H1 (cell line): Measurements from ENCODE around the gene NDC1. TPM values are rescaled to one million over a fixed set of nuclear protein-coding genes. Genes with fewer than 3 reads are reported as not detected.

ENCODE experiments used
- RBBP5 ChIP-seq: IDR thresholded peaks from 2 replicates; pipeline ENCODE4 v1.7.1; 2012; ENCODE audit warnings: low read depth, mild to moderate bottlenecking, inconsistent platforms, low read length, moderate library complexity, borderline replicate concordance
- polyA plus RNA-seq, 7 experiments: library from polyadenylated mRNA; depleted of rRNA in 3 of 7; stranded (reverse) in 5 of 7; unstranded in 2 of 7; fragments of >200 nt in 5 of 7; fragments of 200-250 nt in 2 of 7; gene quantifications; 1 replicate in 5 of 7; 2 replicates in 1 of 7; 4 replicates in 1 of 7; pipeline versions ENCODE4 v1.2.1 to v1.2.3, GENCODE V29; 2011 to 2013; ENCODE audit warnings: missing spikeins in 2 of 7, mixed read lengths in 2 of 7
- total RNA-seq: library from RNA; stranded (reverse); fragmentation: NEBNext Ultra II Directional; extraction: Animal tissue kit (Norgen Biotek cat#: 25700); gene quantifications from 2 replicates; pipeline ENCODE4 v1.2.1, GENCODE V29; 2021

Gene NDC1
- total and polyA plus RNA-seq, 2 of the 8 experiments (the other 6 are each of a cell fraction or from before 2014, with no cell fraction given) = 62.9 to 66.1 TPM

GRCh38 chr1:53804181-53804580, 33.9 kb downstream of the NDC1 start (continued):
- TF ChIP-seq RBBP5 = no peak
